Stimulated activated CD8-positive, alpha-beta memory T cell treated with anti-CD3 and anti-CD28 coated beads, Interleukin-12 subunit alpha, Interleukin-12 subunit beta, amount 100 ng/mL, for 1 hour (primary cell): ENCODE measurements around the gene UMAD1.
"Not testable (repeated sequence)": the region's sequence is repeated elsewhere in the genome, so short reads cannot be mapped to it uniquely, and the experiment has no call there.

Experiments used
- DNase-seq: peaks from one replicate; pipeline ENCODE4 v3.0.0-alpha.2; 2020; ENCODE audit warnings: low read depth

The UMAD1 gene

GRCh38 chr7:7652798-7653540 is 12.4 kb downstream of the UMAD1 start:
- DNase-seq: no peak

GRCh38 chr7:7653593-7654187 is 13.1 kb downstream of the UMAD1 start:
- no peak for DNase-seq

GRCh38 chr7:7654964-7655715 is 14.6 kb downstream of the UMAD1 start:
- DNase-seq: no peak

GRCh38 chr7:7656459-7656858 is 15.9 kb downstream of the UMAD1 start:
- DNase-seq: not testable (repeated sequence)

- DNase-seq: no peak
These were observed 22.0 kb downstream of the UMAD1 start for GRCh38 chr7:7662527-7662926.

GRCh38 chr7:7664291-7664690 is 23.7 kb downstream of the UMAD1 start:
- no peak for DNase-seq

GRCh38 chr7:7665031-7665430 is 24.5 kb downstream of the UMAD1 start:
- no peak for DNase-seq

GRCh38 chr7:7667187-7667586 is 26.6 kb downstream of the UMAD1 start:
- DNase-seq: no peak

GRCh38 chr7:7668706-7669105 is 28.2 kb downstream of the UMAD1 start:
- DNase-seq: no peak

- no peak for DNase-seq
These were observed 29.9 kb downstream of the UMAD1 start for GRCh38 chr7:7670490-7670889.

- no peak for DNase-seq
These were observed 30.8 kb downstream of the UMAD1 start for GRCh38 chr7:7671361-7671760.

- no peak for DNase-seq
These were observed 32.1 kb downstream of the UMAD1 start for GRCh38 chr7:7672545-7673239.

GRCh38 chr7:7673240-7673550 is 32.6 kb downstream of the UMAD1 start:
- DNase-seq: no peak

- DNase-seq: no peak
These were observed 35.1 kb downstream of the UMAD1 start for GRCh38 chr7:7675686-7676085.

GRCh38 chr7:7679640-7680039 is 39.1 kb downstream of the UMAD1 start:
- DNase-seq: not testable (repeated sequence)

- peak; percentile 14 for DNase-seq
These were observed 40.8 kb downstream of the UMAD1 start for GRCh38 chr7:7681191-7681935.

- no peak for DNase-seq
These were observed 41.4 kb downstream of the UMAD1 start for GRCh38 chr7:7681936-7682329.

GRCh38 chr7:7682861-7683260 is 42.3 kb downstream of the UMAD1 start:
- DNase-seq: no peak

- no peak for DNase-seq
These were observed 46.4 kb downstream of the UMAD1 start for GRCh38 chr7:7686811-7687508.

- no peak for DNase-seq
These were observed 47.2 kb downstream of the UMAD1 start for GRCh38 chr7:7687800-7688199.

- DNase-seq: no peak
These were observed 47.8 kb downstream of the UMAD1 start for GRCh38 chr7:7688310-7688709.
